Calu3 (cell line): ENCODE measurements around the gene KYAT1. TPM values are rescaled to one million over a fixed set of nuclear protein-coding genes. Genes with fewer than 3 reads are reported as not detected.
A peak's percentile ranks its signal among the peaks of the same experiment; 100 is the strongest.

Experiments
- BruUV-seq: library from RNA; stranded (reverse); fragments of 400-500 nt; replicated peaks from 2 replicates; lab custom pipeline; 2021; lab: Mats Ljungman, UMichigan
- CTCF ChIA-PET: fragments of 300-600 bp; sonication (Branson Sonifier 250); formaldehyde crosslinking; loops from one replicate; lab custom pipeline; 2022; ENCODE audit warnings: antibody characterized with exemption; lab: Charles Lee
- DNase-seq: peaks from one replicate; pipeline ENCODE4 v3.0.0; 2022
- H3K27ac Mint-ChIP-seq: one replicate; pipeline ENCODE4 v1.8.0; 2022; ENCODE audit warnings: mixed read lengths; ENCODE audit not compliant: unreplicated experiment
- H3K27me3 Mint-ChIP-seq: one replicate; pipeline ENCODE4 v1.8.0; 2022; ENCODE audit warnings: mixed read lengths; ENCODE audit not compliant: unreplicated experiment
- H3K36me3 Mint-ChIP-seq: one replicate; pipeline ENCODE4 v1.8.0; 2022; ENCODE audit warnings: mild to moderate bottlenecking, moderate library complexity, mixed read lengths; ENCODE audit not compliant: insufficient read depth, unreplicated experiment
- H3K4me1 Mint-ChIP-seq: one replicate; pipeline ENCODE4 v1.8.0; 2022; ENCODE audit warnings: mild to moderate bottlenecking, low read depth, mixed read lengths; ENCODE audit not compliant: unreplicated experiment
- H3K4me3 Mint-ChIP-seq: one replicate; pipeline ENCODE4 v1.8.0; 2022; ENCODE audit warnings: mild to moderate bottlenecking, low read depth, moderate library complexity, mixed read lengths; ENCODE audit not compliant: unreplicated experiment
- H3K9me3 Mint-ChIP-seq: one replicate; pipeline ENCODE4 v1.8.0; 2022; ENCODE audit warnings: low read depth, mixed read lengths; ENCODE audit not compliant: unreplicated experiment
- CTCF ChIP-seq: fragments of 200-600 bp; IDR thresholded peaks from one replicate; pipeline ENCODE4 v1.8.0; 2022; ENCODE audit warnings: antibody characterized with exemption; ENCODE audit not compliant: unreplicated experiment
- intact Hi-C: fragments of 100-400 bp; cut with micrococcal nuclease; formaldehyde crosslinking; loops from one replicate; pipeline ENCODE4 v1.10.0; 2022; ENCODE audit not compliant: unreplicated experiment
- total RNA-seq: library from RNA; stranded (reverse); gene quantifications from 2 replicates; pipeline ENCODE4 v1.2.3, GENCODE V29; 2022

The KYAT1 gene
- total RNA-seq, 1 experiment from 2014 or later: 4.1 TPM

GRCh38 chr9:128911529-128912035 lies 29.8 kb upstream of the KYAT1 start:
- CTCF ChIA-PET: no interaction called here
- TF ChIP-seq CTCF: no peak
- H3K36me3 Mint-ChIP-seq: peaks cover 10% of the 10 kb centered on the region

GRCh38 chr9:128910906-128911305 lies 29.2 kb upstream of the KYAT1 start:
- H3K27me3 Mint-ChIP-seq: no peaks in the 10 kb centered on the region
- intact Hi-C loops: no loop called here
- H3K4me3 Mint-ChIP-seq: no peak overlapping the region
- TF ChIP-seq CTCF: no peak
- BruUV-seq: no TSS peak
- H3K9me3 Mint-ChIP-seq: no peaks in the 10 kb centered on the region
- CTCF ChIA-PET: interaction anchor here (0.6 kb wide), 1 partner anchor 33 kb away, joined by 3 read pairs; no protein-coding TSS in a partner anchor
- H3K27ac Mint-ChIP-seq: no peak overlapping the region
- peaks cover 4% of the 10 kb centered on the region for H3K36me3 Mint-ChIP-seq
- no peak for DNase-seq
- peaks cover 18% of the 10 kb centered on the region for H3K4me1 Mint-ChIP-seq

More at GRCh38 chr9:128911529-128912035, 29.8 kb upstream of the KYAT1 start:
- peaks cover 18% of the 10 kb centered on the region for H3K4me1 Mint-ChIP-seq
- no peaks in the 10 kb centered on the region for H3K9me3 Mint-ChIP-seq
- intact Hi-C loops: no loop called here
- no TSS peak for BruUV-seq
- H3K27ac Mint-ChIP-seq: no peak overlapping the region
- DNase-seq: peak; percentile 27
- no peaks in the 10 kb centered on the region for H3K27me3 Mint-ChIP-seq
- H3K4me3 Mint-ChIP-seq: peak overlapping the region; percentile 11

- Mint-ChIP-seq H3K4me3 (no peak overlapping the region), H3K36me3 (peaks cover 4% of the 10 kb centered on the region), H3K9me3 (no peaks in the 10 kb centered on the region), H3K4me1 (peaks cover 18% of the 10 kb centered on the region), H3K27me3 (no peaks in the 10 kb centered on the region), H3K27ac (no peak overlapping the region)
- DNase-seq: no peak
- CTCF ChIA-PET: interaction anchor here (0.6 kb wide), 1 partner anchor 32 kb away, joined by 3 read pairs; no protein-coding TSS in a partner anchor
- no peak for TF ChIP-seq CTCF
- BruUV-seq: no TSS peak
- intact Hi-C loops: no loop called here
Measured at GRCh38 chr9:128909859-128910258, 28.1 kb upstream of the KYAT1 start.

- no peaks in the 10 kb centered on the region for H3K27me3 Mint-ChIP-seq
- peaks cover 18% of the 10 kb centered on the region for H3K4me1 Mint-ChIP-seq
- no peak for DNase-seq
- no TSS peak for BruUV-seq
- no peaks in the 10 kb centered on the region for H3K9me3 Mint-ChIP-seq
- no peak overlapping the region for H3K4me3 Mint-ChIP-seq
- CTCF ChIA-PET: interaction anchor here (0.6 kb wide), 1 partner anchor 60 kb away, joined by 5 read pairs; no protein-coding TSS in a partner anchor
- TF ChIP-seq CTCF: no peak
- intact Hi-C loops: no loop called here
- H3K36me3 Mint-ChIP-seq: peaks cover 4% of the 10 kb centered on the region
- no peak overlapping the region for H3K27ac Mint-ChIP-seq
Measured at GRCh38 chr9:128908372-128908771, 26.6 kb upstream of the KYAT1 start.
